Lower leg skin (tissue), 4 donors: Measurements from ENCODE around the gene REV3L. TPM values are rescaled to one million over a fixed set of nuclear protein-coding genes. Genes with fewer than 3 reads are reported as not detected.

Experiments used
- DNase-seq, 2 donors: peaks; one replicate each; pipeline ENCODE4 v3.0.0-alpha.2; 2019; ENCODE audit warnings: low spot score in 2 of 2
- H3K4me3 ChIP-seq: fragments of 200-600 bp; sonication (generic); 2 replicates; pipeline ENCODE4 v1.5.1; 2017; ENCODE audit warnings: mild to moderate bottlenecking, low read depth; ENCODE audit not compliant: poor library complexity, severe bottlenecking
- CTCF ChIP-seq, 3 donors: fragments of 450-650 bp; IDR thresholded peaks; one replicate each; pipeline ENCODE4 v1.5.1; 2016; ENCODE audit warnings: antibody characterized with exemption in 3 of 3, mild to moderate bottlenecking in 3 of 3, moderate library complexity in 2 of 3
- POLR2A ChIP-seq, 2 donors: fragments of 450-650 bp; IDR thresholded peaks; one replicate each; pipeline ENCODE4 v1.6.1; 2016 to 2017; ENCODE audit warnings: antibody characterized with exemption in 2 of 2, mild to moderate bottlenecking in 1 of 2, moderate library complexity in 1 of 2
- WGBS, 2 donors: methylation state at CpG; one replicate each; pipeline ENCODE4 v1.1.5; 2018; 5-methylcytosine and 5-hydroxymethylcytosine counted together
- intact Hi-C: fragments of 100-400 bp; cut with DNase I; formaldehyde crosslinking; loops from one replicate; pipeline ENCODE4 v1.15.0; 2023; ENCODE audit warnings: low total_unique reads
- total RNA-seq, 4 donors: library from RNA; depleted of rRNA; stranded (reverse); fragments of >200 nt; gene quantifications; one replicate each; pipeline ENCODE4 v1.1.0, GENCODE V29; 2016

REV3L gene
- total RNA-seq, 4 donors from 2014 or later = 25.9 to 45.9 (median 28.6) TPM

- no peak for DNase-seq
- H3K4me3 ChIP-seq = no peak overlapping the region
- TF ChIP-seq CTCF (IDR thresholded peaks at IDR 0.05) (no peak), POLR2A (IDR thresholded peaks at IDR 0.05) (no peak)
- 90 to 94% methylated on average over 4 of the region's 4 CpGs for WGBS, 2 donors
- intact Hi-C loops = no loop called here
These were observed 33.9 kb downstream of the REV3L start for GRCh38 chr6:111449129-111449528.

GRCh38 chr6:111447051-111447450 is 36.0 kb downstream of the REV3L start:
- intact Hi-C loops = no loop called here
- WGBS, 2 donors = 77 to 80% methylated on average over 5 of the region's 5 CpGs
- no peak overlapping the region for H3K4me3 ChIP-seq
- no peak for TF ChIP-seq CTCF (IDR thresholded peaks at IDR 0.05)
- TF ChIP-seq POLR2A (IDR thresholded peaks at IDR 0.05) = no peak
- no peak for DNase-seq

GRCh38 chr6:111445861-111446267 is 37.2 kb downstream of the REV3L start:
- H3K4me3 ChIP-seq = no peak overlapping the region
- TF ChIP-seq CTCF (IDR thresholded peaks at IDR 0.05) (no peak), POLR2A (IDR thresholded peaks at IDR 0.05) (no peak)
- DNase-seq = no peak
- intact Hi-C loops = no loop called here

- DNase-seq = no peak
- intact Hi-C loops = no loop called here
- no peak overlapping the region for H3K4me3 ChIP-seq
- TF ChIP-seq CTCF (IDR thresholded peaks at IDR 0.05) (no peak), POLR2A (IDR thresholded peaks at IDR 0.05) (no peak)
- WGBS, 2 donors = 97 to 98% methylated on average over 5 of the region's 5 CpGs
These were observed 38.2 kb downstream of the REV3L start for GRCh38 chr6:111444794-111445193.

- intact Hi-C loops = no loop called here
- TF ChIP-seq POLR2A (IDR thresholded peaks at IDR 0.05) (no peak), CTCF (IDR thresholded peaks at IDR 0.05) (no peak)
- WGBS, 2 donors = 65 to 74% methylated on average over 5 of the region's 5 CpGs
- H3K4me3 ChIP-seq = no peak overlapping the region
- no peak for DNase-seq
These were observed 41.3 kb downstream of the REV3L start for GRCh38 chr6:111441678-111442243.

GRCh38 chr6:111439171-111439570 is 43.8 kb downstream of the REV3L start:
- 90 to 97% methylated on average over 4 of the region's 4 CpGs for WGBS, 2 donors
- no peak for TF ChIP-seq CTCF (IDR thresholded peaks at IDR 0.05)
- TF ChIP-seq POLR2A (IDR thresholded peaks at IDR 0.05) = no peak
- H3K4me3 ChIP-seq = no peak overlapping the region
- DNase-seq = no peak
- intact Hi-C loops = no loop called here
